HEK293 (cell line): Measurements from ENCODE around the gene KAT2B.

Source experiments
- BCL11A ChIP-seq: fragments of 450-650 bp; formaldehyde crosslinking; IDR thresholded peaks from 2 replicates; pipeline ENCODE4 v1.5.1; 2016; ENCODE audit warnings: low read depth, missing biosample characterization, missing genetic modification characterization
- GLI4 ChIP-seq: fragments of 450-650 bp; formaldehyde crosslinking; IDR thresholded peaks from 2 replicates; pipeline ENCODE4 v1.5.1; 2016; ENCODE audit warnings: missing biosample characterization, missing genetic modification characterization
- SALL2 ChIP-seq: fragments of 450-650 bp; formaldehyde crosslinking; IDR thresholded peaks from 2 replicates; pipeline ENCODE4 v1.5.0; 2017; ENCODE audit warnings: missing biosample characterization, mild to moderate bottlenecking, missing genetic modification characterization, borderline replicate concordance
- ZNF830 ChIP-seq: fragments of 450-650 bp; IDR thresholded peaks from 2 replicates; pipeline ENCODE4 v1.5.0; 2018; ENCODE audit warnings: missing biosample characterization, missing genetic modification characterization, low read depth, mild to moderate bottlenecking, moderate library complexity
- TF ChIP-seq, protein P1 (sequence below): fragments of 450-650 bp; formaldehyde crosslinking; IDR thresholded peaks from 2 replicates; pipeline ENCODE4 v1.5.1; 2016; ENCODE audit warnings: missing biosample characterization, missing genetic modification characterization
- TF ChIP-seq, protein P2 (sequence below): fragments of 450-650 bp; formaldehyde crosslinking; IDR thresholded peaks from 2 replicates; pipeline ENCODE4 v1.5.1; 2016; ENCODE audit warnings: missing biosample characterization, missing genetic modification characterization

DNA sequence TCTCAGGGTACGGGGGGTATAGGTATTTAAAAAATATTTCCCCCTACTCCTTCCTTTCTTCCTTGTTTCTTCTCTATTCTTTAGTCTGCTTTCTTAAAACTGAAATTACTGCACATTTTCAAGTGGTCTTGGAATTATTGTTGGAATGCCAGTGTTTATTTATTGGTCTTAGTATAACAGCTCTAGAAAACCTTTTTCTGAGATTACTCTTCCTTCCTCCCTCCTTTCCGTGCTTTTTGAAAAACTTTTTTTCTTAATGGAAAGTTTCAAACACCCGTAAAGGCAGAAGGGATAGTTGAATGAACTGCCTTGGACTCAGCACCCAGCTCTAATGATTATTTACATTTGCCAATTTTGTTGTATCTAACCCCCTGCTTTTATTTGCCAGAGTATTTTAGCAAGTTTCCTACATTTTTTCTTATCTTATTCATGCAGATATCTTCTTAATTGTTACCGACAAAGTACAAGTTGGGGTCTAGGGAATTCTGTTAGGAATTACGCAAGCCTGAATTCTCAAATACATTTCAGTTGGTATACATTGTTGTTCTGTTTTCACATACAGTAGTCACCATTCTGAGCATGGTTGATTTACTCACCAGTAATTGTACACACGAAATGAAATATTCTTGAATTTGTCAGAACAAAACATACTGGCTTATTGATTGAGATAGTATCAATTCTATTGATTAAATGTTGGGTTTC, 36.2 kb downstream of the KAT2B start:
- TF ChIP-seq, protein P1, sequence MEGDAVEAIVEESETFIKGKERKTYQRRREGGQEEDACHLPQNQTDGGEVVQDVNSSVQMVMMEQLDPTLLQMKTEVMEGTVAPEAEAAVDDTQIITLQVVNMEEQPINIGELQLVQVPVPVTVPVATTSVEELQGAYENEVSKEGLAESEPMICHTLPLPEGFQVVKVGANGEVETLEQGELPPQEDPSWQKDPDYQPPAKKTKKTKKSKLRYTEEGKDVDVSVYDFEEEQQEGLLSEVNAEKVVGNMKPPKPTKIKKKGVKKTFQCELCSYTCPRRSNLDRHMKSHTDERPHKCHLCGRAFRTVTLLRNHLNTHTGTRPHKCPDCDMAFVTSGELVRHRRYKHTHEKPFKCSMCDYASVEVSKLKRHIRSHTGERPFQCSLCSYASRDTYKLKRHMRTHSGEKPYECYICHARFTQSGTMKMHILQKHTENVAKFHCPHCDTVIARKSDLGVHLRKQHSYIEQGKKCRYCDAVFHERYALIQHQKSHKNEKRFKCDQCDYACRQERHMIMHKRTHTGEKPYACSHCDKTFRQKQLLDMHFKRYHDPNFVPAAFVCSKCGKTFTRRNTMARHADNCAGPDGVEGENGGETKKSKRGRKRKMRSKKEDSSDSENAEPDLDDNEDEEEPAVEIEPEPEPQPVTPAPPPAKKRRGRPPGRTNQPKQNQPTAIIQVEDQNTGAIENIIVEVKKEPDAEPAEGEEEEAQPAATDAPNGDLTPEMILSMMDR = no peak
- TF ChIP-seq, protein P2, sequence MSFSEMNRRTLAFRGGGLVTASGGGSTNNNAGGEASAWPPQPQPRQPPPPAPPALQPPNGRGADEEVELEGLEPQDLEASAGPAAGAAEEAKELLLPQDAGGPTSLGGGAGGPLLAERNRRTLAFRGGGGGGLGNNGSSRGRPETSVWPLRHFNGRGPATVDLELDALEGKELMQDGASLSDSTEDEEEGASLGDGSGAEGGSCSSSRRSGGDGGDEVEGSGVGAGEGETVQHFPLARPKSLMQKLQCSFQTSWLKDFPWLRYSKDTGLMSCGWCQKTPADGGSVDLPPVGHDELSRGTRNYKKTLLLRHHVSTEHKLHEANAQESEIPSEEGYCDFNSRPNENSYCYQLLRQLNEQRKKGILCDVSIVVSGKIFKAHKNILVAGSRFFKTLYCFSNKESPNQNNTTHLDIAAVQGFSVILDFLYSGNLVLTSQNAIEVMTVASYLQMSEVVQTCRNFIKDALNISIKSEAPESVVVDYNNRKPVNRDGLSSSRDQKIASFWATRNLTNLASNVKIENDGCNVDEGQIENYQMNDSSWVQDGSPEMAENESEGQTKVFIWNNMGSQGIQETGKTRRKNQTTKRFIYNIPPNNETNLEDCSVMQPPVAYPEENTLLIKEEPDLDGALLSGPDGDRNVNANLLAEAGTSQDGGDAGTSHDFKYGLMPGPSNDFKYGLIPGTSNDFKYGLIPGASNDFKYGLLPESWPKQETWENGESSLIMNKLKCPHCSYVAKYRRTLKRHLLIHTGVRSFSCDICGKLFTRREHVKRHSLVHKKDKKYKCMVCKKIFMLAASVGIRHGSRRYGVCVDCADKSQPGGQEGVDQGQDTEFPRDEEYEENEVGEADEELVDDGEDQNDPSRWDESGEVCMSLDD (tag by site-specific recombination) = no peak
- TF ChIP-seq BCL11A (no peak), GLI4 (no peak), SALL2 (tag by site-specific recombination) (no peak), ZNF830 (tag by site-specific recombination) (no peak)
